ENCODE measurements around the gene UBE2QL1. TPM values are rescaled to one million over a fixed set of nuclear protein-coding genes. Genes with fewer than 3 reads are reported as not detected.

UBE2QL1 gene
- total RNA-seq, 1 experiment from 2014 or later, result 0.11 TPM

GRCh38 chr5:6408260-6408596, 40.4 kb upstream of the UBE2QL1 start:
- H3T11ph ChIP-seq (ENCODE audit: low read length), result no peak overlapping the region
- WGBS (ENCODE audit: extremely low coverage, insufficient read length, low lambda C conversion rate), result no CpG with 5 or more reads among the region's 5 CpGs
- H4K8ac ChIP-seq (replicated peaks; ENCODE audit: insufficient read length, low read depth, low read length), result no peak overlapping the region
- H2BK5ac ChIP-seq (ENCODE audit: insufficient read length, low read length), result no peak overlapping the region
- H3K4me2 ChIP-seq (ENCODE audit: insufficient read depth, insufficient read length, low read length), result no peak overlapping the region
- no peak overlapping the region for H2BK120ac ChIP-seq (ENCODE audit: low read depth, low read length, poor library complexity, severe bottlenecking)
- H4K5ac ChIP-seq (ENCODE audit: insufficient read length, low read depth, low read length), result no peak overlapping the region
- no peak overlapping the region for H3K23ac ChIP-seq (ENCODE audit: insufficient read length, low read depth, low read length)
- H3K27me3 ChIP-seq (ENCODE audit: insufficient read depth, low read length), result no peaks in the 10 kb centered on the region
- no peak overlapping the region for H3K14ac ChIP-seq (ENCODE audit: insufficient read depth, low read length)
- H3K18ac ChIP-seq (ENCODE audit: insufficient read length, low read depth, low read length), result no peak overlapping the region
- no peak overlapping the region for H3K27ac ChIP-seq (ENCODE audit: insufficient read length, low read depth, low read length)
- H3K4ac ChIP-seq (ENCODE audit: low read depth, low read length), result no peak overlapping the region
- no peaks in the 10 kb centered on the region; a peak in 1 of 7 replicates for H3K36me3 Mint-ChIP-seq (ENCODE audit: insufficient read depth in 1 of 3, low read depth in 3 of 3)
- H3K27ac Mint-ChIP-seq, result no peak overlapping the region; a peak in 1 of 7 replicates
- no peaks in the 10 kb centered on the region for H3K23me2 ChIP-seq (ENCODE audit: insufficient read length, low read depth, low read length, poor library complexity, severe bottlenecking)
- no peaks in the 10 kb centered on the region for H3K9me3 ChIP-seq (ENCODE audit: control insufficient read depth, low read depth, low read length)
- peaks cover 4 to 9% of the 10 kb centered on the region in 2 experiments; a peak in 3 of 4 replicates for H3K4me1 Mint-ChIP-seq
- no peak overlapping the region for H3K4me3 Mint-ChIP-seq
- no peak overlapping the region for H2AK5ac ChIP-seq (ENCODE audit: insufficient read length, low read length)
- H3K56ac ChIP-seq (ENCODE audit: insufficient read length, low read depth, low read length), result no peak overlapping the region
- no peak for DNase-seq
- no peaks in the 10 kb centered on the region for H3K79me2 ChIP-seq (ENCODE audit: insufficient read depth, low read length)
- peaks cover 10% of the 10 kb centered on the region for H3K27me3 Mint-ChIP-seq (ENCODE audit: low read depth)
- H3K9me3 Mint-ChIP-seq, result peaks cover 0 to 3% of the 10 kb centered on the region in 2 experiments; a peak in 1 of 5 replicates
- H4K91ac ChIP-seq (ENCODE audit: insufficient read length, low read depth, low read length), result no peak overlapping the region
- no peak overlapping the region for H3K9ac ChIP-seq (ENCODE audit: extremely low read depth, insufficient read length, low read length)
- H2BK15ac ChIP-seq (ENCODE audit: low read depth, low read length), result no peak overlapping the region
- no peaks in the 10 kb centered on the region for H3K79me1 ChIP-seq (ENCODE audit: insufficient read depth, low read depth, low read length, poor library complexity, severe bottlenecking)
- no peaks in the 10 kb centered on the region for H3K4me1 ChIP-seq (ENCODE audit: insufficient read depth, low read length)
- TF ChIP-seq CTCF (conservative IDR thresholded peaks at IDR 0.05), result no peak
- no peak overlapping the region for H2BK20ac ChIP-seq (ENCODE audit: low read depth, low read length, poor library complexity, severe bottlenecking)
- H2BK12ac ChIP-seq (ENCODE audit: insufficient read length, low read depth, low read length), result no peak overlapping the region
- no peak overlapping the region for H2AFZ ChIP-seq (ENCODE audit: low read length)
- H4K20me1 ChIP-seq (ENCODE audit: control insufficient read depth, insufficient read depth, insufficient read length), result no peaks in the 10 kb centered on the region
